ENCODE data around the gene SHROOM1. TPM values are rescaled to one million over a fixed set of nuclear protein-coding genes. Genes with fewer than 3 reads are reported as not detected.

The SHROOM1 gene
- total RNA-seq, 1 donor from 2014 or later, result 6.3 TPM

DNA sequence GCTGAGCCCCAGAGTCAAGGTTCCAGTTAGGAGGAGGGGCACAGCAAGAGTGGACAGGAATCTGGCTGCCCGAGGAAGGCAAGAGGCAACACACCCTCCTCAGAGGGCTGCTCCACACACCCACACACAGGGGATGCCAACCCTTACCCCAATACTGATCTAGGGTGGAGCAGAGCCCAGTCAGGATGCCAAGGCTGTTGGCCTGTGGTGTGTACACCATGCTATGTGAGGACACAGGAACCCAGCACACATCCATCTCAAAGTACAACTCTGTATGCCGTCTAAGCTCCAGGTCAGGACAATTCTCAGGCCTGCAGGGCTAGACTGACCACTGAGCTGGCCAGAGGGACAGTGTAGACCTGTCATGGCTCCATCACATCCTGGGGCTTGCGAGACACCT lies 56.0 kb downstream of the SHROOM1 start:
- H3K4me3 ChIP-seq (ENCODE audit: low read depth, low read length), result no peak overlapping the region
- TF ChIP-seq CTCF (conservative IDR thresholded peaks at IDR 0.05; ENCODE audit: low read depth, low read length), result no peak
- no peak for DNase-seq (ENCODE audit: low read depth)

DNA sequence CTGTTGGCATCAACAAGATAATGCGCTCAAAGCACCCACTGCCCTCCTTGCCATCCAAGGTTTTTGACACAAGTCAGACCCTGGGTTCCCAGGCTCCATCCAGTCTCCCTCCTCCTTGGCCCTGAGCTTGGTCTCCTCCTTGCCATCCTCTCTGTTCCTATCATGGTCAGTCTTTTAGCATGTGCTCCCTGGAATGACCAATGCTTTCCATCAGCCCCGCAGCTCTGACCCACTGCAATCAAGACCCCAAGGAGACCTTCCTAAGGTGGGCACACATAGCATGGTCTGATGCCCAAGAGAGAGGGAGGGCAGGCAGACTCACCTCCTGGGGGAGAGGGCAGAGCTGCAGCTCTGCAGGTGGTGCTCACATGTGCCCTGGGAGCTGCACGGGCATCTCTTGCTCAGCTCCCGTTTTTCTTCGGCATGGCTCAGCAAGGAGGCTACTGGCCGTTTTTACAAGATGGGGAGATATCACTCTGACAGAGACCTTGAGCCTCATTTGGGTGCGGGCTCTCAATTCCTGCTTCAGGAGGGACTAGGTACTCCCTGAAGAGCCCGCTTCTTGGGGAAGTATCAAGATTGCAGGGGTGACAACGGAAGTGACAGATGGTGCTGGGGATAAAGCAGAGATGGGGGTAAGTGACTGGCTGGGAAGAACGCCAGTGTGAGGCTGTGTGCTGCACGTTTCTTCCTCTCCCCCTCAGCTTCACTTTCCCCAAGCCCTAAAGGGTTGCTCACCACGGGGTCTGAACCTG lies 56.7 kb downstream of the SHROOM1 start:
- H3K4me3 ChIP-seq (ENCODE audit: low read depth, low read length), result no peak overlapping the region
- no peak for TF ChIP-seq CTCF (conservative IDR thresholded peaks at IDR 0.05; ENCODE audit: low read depth, low read length)
- DNase-seq (ENCODE audit: low read depth), result no peak

DNA sequence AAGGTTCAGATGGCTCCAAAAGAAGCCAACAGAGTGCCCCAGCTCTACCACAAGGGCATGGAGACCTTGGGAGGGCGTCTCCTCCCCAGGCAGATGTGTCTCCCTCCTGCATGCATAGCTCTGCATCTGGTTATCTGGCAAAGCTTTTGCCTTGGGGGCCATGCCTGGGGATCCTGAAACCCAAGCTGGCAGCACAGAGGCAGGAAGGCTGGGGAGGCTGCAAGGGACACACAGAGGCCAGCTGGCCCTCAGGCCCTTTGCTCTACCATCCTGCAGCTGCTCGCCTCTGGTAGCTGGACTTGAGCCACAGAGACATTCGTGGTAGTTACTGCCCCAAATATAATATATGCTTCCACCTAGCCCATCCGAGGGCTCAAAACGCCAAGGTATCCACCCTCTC lies 57.3 kb downstream of the SHROOM1 start:
- H3K4me3 ChIP-seq (ENCODE audit: low read depth, low read length), result no peak overlapping the region
- TF ChIP-seq CTCF (conservative IDR thresholded peaks at IDR 0.05; ENCODE audit: low read depth, low read length), result no peak
- no peak for DNase-seq (ENCODE audit: low read depth)

DNA sequence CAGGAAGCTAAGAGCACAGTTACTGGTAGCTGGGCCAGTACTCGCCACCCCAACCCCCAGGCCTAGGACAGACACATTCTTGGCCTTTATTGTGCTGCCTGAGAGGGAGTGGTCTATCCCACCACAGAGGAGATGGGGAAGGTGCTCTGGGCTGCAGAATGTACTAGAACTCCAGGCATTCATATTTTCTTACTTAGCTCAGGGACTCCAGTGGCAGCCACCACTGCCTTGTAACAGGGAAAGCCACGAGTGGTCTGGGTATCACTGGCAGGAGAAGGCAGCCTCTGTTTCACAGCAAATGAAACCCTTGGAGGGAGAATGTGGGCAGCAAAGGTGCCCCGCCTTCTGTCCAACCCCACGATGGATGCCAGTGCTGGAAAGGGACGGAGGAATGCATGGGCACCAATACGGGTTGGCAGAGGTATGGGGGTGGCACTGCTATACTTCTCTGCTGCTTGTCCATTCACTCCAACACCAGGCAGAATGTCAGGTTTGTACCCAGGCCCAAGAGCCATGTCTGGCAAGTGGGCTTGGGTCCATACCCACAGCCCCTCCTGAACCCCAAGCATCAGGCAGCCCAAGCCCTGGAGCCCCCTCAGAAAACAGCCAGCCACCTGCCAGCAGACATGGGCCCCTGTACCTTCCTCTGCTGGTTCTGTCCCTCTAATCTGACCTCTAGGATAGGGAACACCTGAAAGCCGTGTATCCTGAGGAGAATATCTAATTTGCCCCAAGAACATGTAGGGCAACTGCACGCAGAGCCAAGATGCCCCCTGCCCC lies 58.0 kb downstream of the SHROOM1 start:
- H3K4me3 ChIP-seq (ENCODE audit: low read depth, low read length), result no peak overlapping the region
- no peak for DNase-seq (ENCODE audit: low read depth)
- no peak for TF ChIP-seq CTCF (conservative IDR thresholded peaks at IDR 0.05; ENCODE audit: low read depth, low read length)

Other genes with a start within 250 kb of the SHROOM1 start
- gene IL13, start 172.5 kb downstream of the SHROOM1 start, total RNA-seq, result not detected in 2 replicates
- not detected in 2 replicates for gene IL4, start 156.7 kb downstream of the SHROOM1 start, total RNA-seq
- gene KIF3A, start 93.1 kb downstream of the SHROOM1 start, total RNA-seq, result 5.4 and 7.6 TPM in 2 replicates
- gene CCNI2, start 83.2 kb downstream of the SHROOM1 start, total RNA-seq, result 1.1 and 3.8 TPM in 2 replicates
- gene SEPTIN8, start 53.4 kb downstream of the SHROOM1 start, total RNA-seq, result 38.1 and 51.5 TPM in 2 replicates
- 0.06 and 0.22 TPM in 2 replicates for gene SOWAHA, start 17.3 kb downstream of the SHROOM1 start, total RNA-seq
- 0.14 and 0.52 TPM in 2 replicates for gene GDF9, start 35.8 kb upstream of the SHROOM1 start, total RNA-seq
- gene UQCRQ, start 36.0 kb upstream of the SHROOM1 start, total RNA-seq, result 288 and 304 TPM in 2 replicates
- 0.22 and 0.35 TPM in 2 replicates for gene LEAP2, start 43.0 kb upstream of the SHROOM1 start, total RNA-seq
- gene AFF4, start 133.0 kb upstream of the SHROOM1 start, total RNA-seq, result 25.5 and 29.2 TPM in 2 replicates
- 12.7 and 88.8 TPM in 2 replicates for gene ZCCHC10, start 195.9 kb upstream of the SHROOM1 start, total RNA-seq
- gene HSPA4, start 221.4 kb upstream of the SHROOM1 start, total RNA-seq, result 105 and 123 TPM in 2 replicates

Measured in epithelial cell of proximal tubule (primary cell).